Activated naive CD4-positive, alpha-beta T cell (primary cell): ENCODE data around the gene HYCC2.

Experiments used
- DNase-seq, 4 experiments: peaks; one replicate each; lab custom pipeline; 2025; lab: John Stamatoyannopoulos, UW

HYCC2 gene

GRCh38 chr2:201071479-201072200 lies at the start of gene HYCC2, which contains the start of gene NDUFB3:
HYCC2 (minus strand) TSS chr2:201071671; CDS start chr2:201024009, 47,662 bp downstream.
NDUFB3 (plus strand) TSS chr2:201072001; CDS start chr2:201078883, 6,882 bp downstream.
- peak; percentile 68 to 82 (median 75) for DNase-seq

- DNase-seq = no peak
Observed at GRCh38 chr2:201118961-201119854, 47.7 kb upstream of the HYCC2 start.

GRCh38 chr2:201118121-201118960 lies 46.9 kb upstream of the HYCC2 start:
- peak; percentile 58 to 79 (median 72) for DNase-seq

GRCh38 chr2:201117735-201118094 lies 46.2 kb upstream of the HYCC2 start:
- peak in 2 of 4 experiments; percentile 32 to 38 for DNase-seq

- DNase-seq = peak in 1 of 4 experiments; percentile 32
Observed at GRCh38 chr2:201116959-201117734, 45.7 kb upstream of the HYCC2 start.

GRCh38 chr2:201116115-201116958 lies 44.9 kb upstream of the HYCC2 start, which contains the start of gene CFLAR:
CFLAR (plus strand) TSS chr2:201116164; CDS start chr2:201129866, 13,702 bp downstream.
- peak; percentile 37 to 75 (median 64) for DNase-seq

- DNase-seq = no peak
Observed at GRCh38 chr2:201114846-201115245, 43.4 kb upstream of the HYCC2 start.

- no peak for DNase-seq
Observed at GRCh38 chr2:201114350-201114749, 42.9 kb upstream of the HYCC2 start.

GRCh38 chr2:201111096-201111495 lies 39.6 kb upstream of the HYCC2 start:
- no peak for DNase-seq

GRCh38 chr2:201110615-201111014 lies 39.1 kb upstream of the HYCC2 start:
- DNase-seq = no peak

GRCh38 chr2:201109186-201109585 lies 37.7 kb upstream of the HYCC2 start:
- no peak for DNase-seq

- no peak for DNase-seq
Observed at GRCh38 chr2:201108341-201108740, 36.9 kb upstream of the HYCC2 start.

- no peak for DNase-seq
Observed at GRCh38 chr2:201107624-201108023, 36.2 kb upstream of the HYCC2 start.

GRCh38 chr2:201105759-201106158 lies 34.3 kb upstream of the HYCC2 start:
- no peak for DNase-seq

GRCh38 chr2:201100497-201100896 lies 29.0 kb upstream of the HYCC2 start:
- no peak for DNase-seq

GRCh38 chr2:201093573-201093972 lies 22.1 kb upstream of the HYCC2 start:
- no peak for DNase-seq

GRCh38 chr2:201090574-201090973 lies 19.1 kb upstream of the HYCC2 start:
- DNase-seq = no peak

GRCh38 chr2:201084863-201085262 lies 13.4 kb upstream of the HYCC2 start:
- DNase-seq = no peak

- no peak for DNase-seq
Observed at GRCh38 chr2:201074996-201075395, 3.5 kb upstream of the HYCC2 start.

- no peak for DNase-seq
Observed at GRCh38 chr2:201073071-201073470, 1.6 kb upstream of the HYCC2 start.
